DMS 273 treated with DMSO at 0.1 percent for 48 hours (cell line): Measurements from ENCODE around the gene SMC6.

Experiments
- DNase-seq: peaks from one replicate; lab custom pipeline; 2025; lab: John Stamatoyannopoulos, UW

SMC6 gene

GRCh38 chr2:17646838-17647701 lies 106.5 kb downstream of the SMC6 start:
- no peak for DNase-seq

- DNase-seq, result peak; percentile 37
Observed at GRCh38 chr2:17646081-17646554, 107.5 kb downstream of the SMC6 start.

GRCh38 chr2:17644997-17645720 lies 108.5 kb downstream of the SMC6 start:
- DNase-seq, result no peak

- no peak for DNase-seq
Observed at GRCh38 chr2:17643031-17643615, 110.5 kb downstream of the SMC6 start.

GRCh38 chr2:17640406-17640805 lies 113.2 kb downstream of the SMC6 start:
- DNase-seq, result no peak

- no peak for DNase-seq
Observed at GRCh38 chr2:17638196-17638743, 115.3 kb downstream of the SMC6 start.

- DNase-seq, result no peak
Observed at GRCh38 chr2:17637131-17637906, 116.3 kb downstream of the SMC6 start.

GRCh38 chr2:17636257-17636656 lies 117.4 kb downstream of the SMC6 start:
- no peak for DNase-seq

GRCh38 chr2:17634997-17635396 lies 118.6 kb downstream of the SMC6 start:
- DNase-seq, result no peak

- no peak for DNase-seq
Observed at GRCh38 chr2:17630089-17630488, 123.5 kb downstream of the SMC6 start.

- DNase-seq, result no peak
Observed at GRCh38 chr2:17628349-17629261, 125.0 kb downstream of the SMC6 start.

GRCh38 chr2:17627434-17627833 lies 126.2 kb downstream of the SMC6 start:
- no peak for DNase-seq

- DNase-seq, result no peak
Observed at GRCh38 chr2:17626986-17627385, 126.6 kb downstream of the SMC6 start.

GRCh38 chr2:17625446-17625845 lies 128.2 kb downstream of the SMC6 start:
- DNase-seq, result no peak

- DNase-seq, result no peak
Observed at GRCh38 chr2:17621781-17622180, 131.8 kb downstream of the SMC6 start.

GRCh38 chr2:17620841-17621240 lies 132.8 kb downstream of the SMC6 start:
- no peak for DNase-seq

GRCh38 chr2:17620280-17620679 lies 133.3 kb downstream of the SMC6 start:
- DNase-seq, result no peak

GRCh38 chr2:17617955-17618354 lies 135.7 kb downstream of the SMC6 start:
- DNase-seq, result no peak

GRCh38 chr2:17617516-17617915 lies 136.1 kb downstream of the SMC6 start:
- no peak for DNase-seq

GRCh38 chr2:17616405-17616804 lies 137.2 kb downstream of the SMC6 start:
- no peak for DNase-seq
